Endodermal cell (in vitro differentiated cells): ENCODE data around the gene MED13L. TPM values are rescaled to one million over a fixed set of nuclear protein-coding genes. Genes with fewer than 3 reads are reported as not detected.

Source experiments
- DNase-seq: peaks from one replicate; pipeline ENCODE4 v3.0.0-alpha.2; 2017
- H3K27ac ChIP-seq: 2 replicates; pipeline ENCODE4 v1.5.1; 2013; ENCODE audit warnings: mild to moderate bottlenecking, low read depth, low read length, moderate library complexity
- H3K27me3 ChIP-seq: 2 replicates; pipeline ENCODE4 v1.6.1; 2013; ENCODE audit warnings: mild to moderate bottlenecking, low read length, moderate library complexity; ENCODE audit not compliant: insufficient read depth, control insufficient read depth, poor library complexity, severe bottlenecking
- H3K36me3 ChIP-seq: 2 replicates; pipeline ENCODE4 v1.7.0; 2013; ENCODE audit warnings: mild to moderate bottlenecking, low read length, moderate library complexity; ENCODE audit not compliant: control insufficient read depth, insufficient read depth
- H3K4me1 ChIP-seq: one replicate; pipeline ENCODE4 v1.7.0; 2013; ENCODE audit warnings: low read length; ENCODE audit not compliant: control insufficient read depth, insufficient read depth
- H3K4me3 ChIP-seq: 2 replicates; pipeline ENCODE4 v1.5.1; 2013; ENCODE audit warnings: mild to moderate bottlenecking, low read length, moderate library complexity
- H3K9ac ChIP-seq: 2 replicates; pipeline ENCODE4 v1.6.1; 2013; ENCODE audit warnings: mild to moderate bottlenecking, low read length, moderate library complexity; ENCODE audit not compliant: poor library complexity, severe bottlenecking; ENCODE audit errors: extremely low read depth
- H3K9me3 ChIP-seq: 2 replicates; pipeline ENCODE4 v1.6.1; 2013; ENCODE audit warnings: mild to moderate bottlenecking, low read length, moderate library complexity; ENCODE audit not compliant: control insufficient read depth
- H3K27ac Mint-ChIP-seq: 2 replicates; pipeline ENCODE4 v1.8.0; 2020; ENCODE audit warnings: mixed read lengths
- H3K27me3 Mint-ChIP-seq: 2 replicates; pipeline ENCODE4 v1.8.0; 2021; ENCODE audit warnings: mild to moderate bottlenecking, mixed read lengths; ENCODE audit not compliant: insufficient read depth
- H3K36me3 Mint-ChIP-seq: 2 replicates; pipeline ENCODE4 v1.8.0; 2020; ENCODE audit warnings: low read depth, mixed read lengths
- H3K4me1 Mint-ChIP-seq: 2 replicates; pipeline ENCODE4 v1.8.0; 2020; ENCODE audit warnings: mixed read lengths
- H3K4me3 Mint-ChIP-seq: 2 replicates; pipeline ENCODE4 v1.8.0; 2020; ENCODE audit warnings: mild to moderate bottlenecking, moderate library complexity, mixed read lengths
- H3K9me3 Mint-ChIP-seq: 2 replicates; pipeline ENCODE4 v1.8.0; 2020; ENCODE audit warnings: mild to moderate bottlenecking, mixed read lengths
- CTCF ChIP-seq: fragments of 200-600 bp; sonication (generic); conservative IDR thresholded peaks from 2 replicates; pipeline ENCODE4 v1.5.0; 2021; ENCODE audit warnings: antibody characterized with exemption, mild to moderate bottlenecking
- WGBS, 2 experiments: methylation state at CpG; one replicate each; pipeline versions ENCODE4 v1.1.5 to v1.1.7; 2013; ENCODE audit warnings: missing lambda C conversion rate in 2 of 2, mixed read lengths in 1 of 2; ENCODE audit not compliant: insufficient coverage in 1 of 2, insufficient read length in 1 of 2; 5-methylcytosine and 5-hydroxymethylcytosine counted together
- total RNA-seq, 2 donors: library from RNA; stranded (reverse); fragmentation: NEBNext Ultra II Directional in 1 of 2; extraction: Animal tissue kit (Norgen Biotek cat#: 25700) in 1 of 2; gene quantifications; 2 replicates in 1 of 2; 3 replicates in 1 of 2; pipeline ENCODE4 v1.2.1, GENCODE V29; 2021

Gene MED13L
- total RNA-seq, 2 donors from 2014 or later: 101 to 111 TPM

GRCh38 chr12:116201908-116202307, 75.6 kb downstream of the MED13L start:
- H3K27me3 ChIP-seq: no peaks in the 10 kb centered on the region
- Mint-ChIP-seq H3K4me1 (peaks cover 26% of the 10 kb centered on the region), H3K9me3 (no peaks in the 10 kb centered on the region), H3K27ac (no peak overlapping the region), H3K27me3 (no peaks in the 10 kb centered on the region), H3K36me3 (no peaks in the 10 kb centered on the region), H3K4me3 (no peak overlapping the region)
- peaks cover 3% of the 10 kb centered on the region for H3K4me1 ChIP-seq
- H3K27ac ChIP-seq: no peak overlapping the region
- no peak overlapping the region for H3K9ac ChIP-seq
- no peaks in the 10 kb centered on the region for H3K9me3 ChIP-seq
- TF ChIP-seq CTCF: no peak
- peaks cover 14% of the 10 kb centered on the region for H3K36me3 ChIP-seq
- no peak for DNase-seq
- H3K4me3 ChIP-seq: no peak overlapping the region
- WGBS, 2 experiments: 100% methylated on average over 1 of the region's 1 CpG

DNA sequence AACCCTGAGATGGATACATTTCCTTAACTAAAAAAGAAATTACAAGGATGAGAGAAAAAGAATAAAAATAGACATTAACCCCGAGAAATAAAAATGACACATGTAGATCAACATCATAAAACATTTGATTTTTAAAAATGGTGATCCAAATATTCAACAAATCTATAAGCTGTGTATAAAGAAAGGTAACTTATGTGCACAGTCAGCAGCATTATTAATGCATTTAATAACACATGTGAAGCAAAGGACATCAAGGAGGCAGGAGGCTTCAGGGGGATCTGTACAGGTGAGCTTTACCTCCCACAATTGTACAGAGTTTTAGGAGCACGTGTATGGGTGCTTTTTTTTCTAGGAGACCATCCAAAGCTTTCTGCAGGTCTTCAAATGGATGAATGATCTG, 76.1 kb downstream of the MED13L start:
- peaks cover 24% of the 10 kb centered on the region for H3K4me1 Mint-ChIP-seq
- H3K9me3 Mint-ChIP-seq: no peaks in the 10 kb centered on the region
- H3K27me3 ChIP-seq: no peaks in the 10 kb centered on the region
- no peak overlapping the region for H3K4me3 ChIP-seq
- H3K9ac ChIP-seq: no peak overlapping the region
- peaks cover 14% of the 10 kb centered on the region for H3K36me3 ChIP-seq
- H3K27ac Mint-ChIP-seq: no peak overlapping the region
- peaks cover 3% of the 10 kb centered on the region for H3K4me1 ChIP-seq
- TF ChIP-seq CTCF: no peak
- no peaks in the 10 kb centered on the region for H3K9me3 ChIP-seq
- no peaks in the 10 kb centered on the region for H3K27me3 Mint-ChIP-seq
- H3K36me3 Mint-ChIP-seq: no peaks in the 10 kb centered on the region
- DNase-seq: no peak
- H3K4me3 Mint-ChIP-seq: no peak overlapping the region
- no peak overlapping the region for H3K27ac ChIP-seq
- 88 to 100% methylated on average over 1 of the region's 2 CpGs for WGBS, 2 experiments

DNA sequence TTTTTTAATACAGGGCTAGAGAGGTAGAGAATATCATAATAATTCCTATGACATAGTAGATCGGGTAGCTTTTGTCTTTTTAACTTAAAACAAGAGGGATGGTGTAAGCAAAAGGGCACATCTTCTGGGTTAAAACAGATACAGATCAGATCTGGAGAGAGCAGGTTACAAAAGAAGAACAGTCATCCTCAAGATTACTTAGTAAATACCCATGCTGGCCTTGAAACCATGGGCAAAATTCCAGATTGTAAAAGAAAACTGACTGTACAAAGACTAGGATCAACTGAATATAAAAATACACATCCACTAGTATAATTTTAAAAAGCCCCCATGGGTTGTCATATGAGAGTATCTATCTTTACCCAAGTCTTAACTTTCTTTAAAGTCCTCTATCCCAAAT, 76.7 kb downstream of the MED13L start:
- no peak for TF ChIP-seq CTCF
- 94 to 100% methylated on average over 1 of the region's 1 CpG for WGBS, 2 experiments
- Mint-ChIP-seq H3K4me1 (peaks cover 26% of the 10 kb centered on the region), H3K4me3 (no peak overlapping the region), H3K9me3 (no peaks in the 10 kb centered on the region), H3K36me3 (no peaks in the 10 kb centered on the region), H3K27ac (no peak overlapping the region), H3K27me3 (no peaks in the 10 kb centered on the region)
- Histone ChIP-seq H3K9me3 (no peaks in the 10 kb centered on the region), H3K36me3 (peaks cover 14% of the 10 kb centered on the region), H3K27ac (no peak overlapping the region), H3K9ac (no peak overlapping the region), H3K4me1 (peaks cover 3% of the 10 kb centered on the region), H3K27me3 (no peaks in the 10 kb centered on the region), H3K4me3 (no peak overlapping the region)
- no peak for DNase-seq
